Measurements from ENCODE around the gene SMC1A. TPM values are rescaled to one million over a fixed set of nuclear protein-coding genes. Genes with fewer than 3 reads are reported as not detected.

The SMC1A gene
- total RNA-seq, 4 donors from 2014 or later, result 28.9 to 33.9 (median 32.2) TPM

DNA sequence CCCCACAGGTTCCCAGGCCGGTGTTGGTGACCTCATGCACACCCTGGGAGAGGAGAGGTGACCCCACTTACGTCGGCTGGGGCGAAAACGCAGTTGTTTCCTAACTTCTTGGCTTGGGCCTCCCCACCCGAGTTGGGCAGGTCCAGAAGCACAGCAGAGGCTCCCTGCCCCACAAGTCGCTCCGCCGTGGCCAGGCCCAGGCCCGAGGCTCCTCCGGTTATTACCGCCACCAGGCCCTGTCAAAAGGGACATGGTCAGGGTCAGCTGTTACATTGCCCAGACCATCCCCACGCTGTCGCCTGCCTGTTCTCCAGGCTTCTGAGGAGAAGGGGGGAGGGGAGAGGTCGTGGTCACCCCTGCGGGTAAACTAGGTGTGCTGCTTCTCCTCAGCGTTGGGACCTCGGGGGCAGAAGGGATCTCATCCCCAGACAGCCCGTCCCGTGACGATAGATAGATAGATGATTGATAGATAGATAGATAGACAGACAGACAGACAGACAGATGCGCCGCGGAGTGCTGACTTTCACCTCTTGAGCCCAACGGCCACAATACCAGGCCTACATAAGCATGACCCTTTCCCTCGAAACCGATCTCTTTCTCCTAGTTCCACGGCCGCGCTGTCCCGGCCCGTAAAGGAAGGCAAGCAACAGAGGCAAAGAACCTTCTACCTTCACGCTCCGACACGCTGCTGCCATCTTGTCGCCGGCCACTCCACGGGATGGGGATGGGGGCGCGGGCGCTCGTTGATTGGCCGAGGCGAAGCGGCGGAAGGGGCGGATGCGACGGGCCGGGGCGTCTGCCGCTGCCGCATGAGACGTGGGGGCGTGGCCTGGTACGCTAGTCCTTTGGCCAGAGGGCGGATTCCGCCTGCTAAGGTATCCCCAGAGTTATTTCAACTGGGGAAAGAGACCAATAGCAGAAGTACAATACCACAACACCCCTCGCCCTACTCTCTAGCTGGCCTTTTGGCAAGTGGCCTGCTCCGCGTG, 11.5 kb upstream of the SMC1A start, which contains the start of gene HSD17B10:
TSS of gene HSD17B10 (minus strand) at position 720 of the 989 bp plus-strand sequence. CDS start at position 695, 25 bp downstream.
- 37% methylated on average over 39 of the region's 61 CpGs for WGBS
- no peaks in the 10 kb centered on the region for H3K9me3 ChIP-seq
- no peak for TF ChIP-seq POLR2A (IDR thresholded peaks at IDR 0.05)
- TF ChIP-seq EP300 (IDR thresholded peaks at IDR 0.05), result no peak
- TF ChIP-seq POLR2AphosphoS5 (IDR thresholded peaks at IDR 0.05), result no peak
- TF ChIP-seq, protein P1, sequence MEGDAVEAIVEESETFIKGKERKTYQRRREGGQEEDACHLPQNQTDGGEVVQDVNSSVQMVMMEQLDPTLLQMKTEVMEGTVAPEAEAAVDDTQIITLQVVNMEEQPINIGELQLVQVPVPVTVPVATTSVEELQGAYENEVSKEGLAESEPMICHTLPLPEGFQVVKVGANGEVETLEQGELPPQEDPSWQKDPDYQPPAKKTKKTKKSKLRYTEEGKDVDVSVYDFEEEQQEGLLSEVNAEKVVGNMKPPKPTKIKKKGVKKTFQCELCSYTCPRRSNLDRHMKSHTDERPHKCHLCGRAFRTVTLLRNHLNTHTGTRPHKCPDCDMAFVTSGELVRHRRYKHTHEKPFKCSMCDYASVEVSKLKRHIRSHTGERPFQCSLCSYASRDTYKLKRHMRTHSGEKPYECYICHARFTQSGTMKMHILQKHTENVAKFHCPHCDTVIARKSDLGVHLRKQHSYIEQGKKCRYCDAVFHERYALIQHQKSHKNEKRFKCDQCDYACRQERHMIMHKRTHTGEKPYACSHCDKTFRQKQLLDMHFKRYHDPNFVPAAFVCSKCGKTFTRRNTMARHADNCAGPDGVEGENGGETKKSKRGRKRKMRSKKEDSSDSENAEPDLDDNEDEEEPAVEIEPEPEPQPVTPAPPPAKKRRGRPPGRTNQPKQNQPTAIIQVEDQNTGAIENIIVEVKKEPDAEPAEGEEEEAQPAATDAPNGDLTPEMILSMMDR (IDR thresholded peaks at IDR 0.05), result no peak
- peak; percentile 93 to 94 for DNase-seq (ENCODE audit: low spot score in 2 of 2)
- H3K27ac ChIP-seq, result peak within 1 kb of the TSS; percentile 59
- H3K4me3 ChIP-seq, result peak within 1 kb of the TSS; percentile 60
- H3K36me3 ChIP-seq, result peaks cover 12% of the 10 kb centered on the region
- no peaks in the 10 kb centered on the region for H3K27me3 ChIP-seq
- peaks cover 9% of the 10 kb centered on the region for H3K4me1 ChIP-seq

DNA sequence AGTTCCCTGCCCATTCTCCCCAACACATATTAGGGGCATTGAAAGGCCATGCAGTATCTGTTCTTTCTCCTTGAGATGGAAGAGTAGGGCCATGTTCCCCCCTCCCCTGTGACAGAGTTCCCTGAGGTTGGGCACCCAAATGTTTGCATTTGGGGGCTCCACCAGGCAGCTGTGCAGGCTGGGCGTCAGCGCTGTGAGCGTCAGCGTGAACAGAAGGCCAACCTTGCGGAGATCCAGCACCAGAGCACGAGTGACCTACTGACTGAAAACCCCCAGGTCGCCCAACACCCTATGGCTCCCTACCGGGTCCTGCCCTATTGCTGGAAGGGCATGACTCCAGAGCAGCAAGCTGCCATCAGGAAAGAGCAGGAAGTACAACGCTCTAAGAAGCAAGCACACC, 7.8 kb upstream of the SMC1A start:
- Histone ChIP-seq H3K4me1 (peaks cover 9% of the 10 kb centered on the region), H3K9me3 (no peaks in the 10 kb centered on the region), H3K36me3 (peaks cover 12% of the 10 kb centered on the region), H3K27ac (no peak overlapping the region), H3K27me3 (no peaks in the 10 kb centered on the region), H3K4me3 (no peak overlapping the region)
- no peak for TF ChIP-seq POLR2AphosphoS5 (IDR thresholded peaks at IDR 0.05)
- no peak for TF ChIP-seq EP300 (IDR thresholded peaks at IDR 0.05)
- TF ChIP-seq, protein P1 (IDR thresholded peaks at IDR 0.05), result no peak
- TF ChIP-seq POLR2A (IDR thresholded peaks at IDR 0.05), result no peak
- WGBS, result 93% methylated on average over 9 of the region's 9 CpGs
- DNase-seq (ENCODE audit: low spot score in 2 of 2), result no peak

DNA sequence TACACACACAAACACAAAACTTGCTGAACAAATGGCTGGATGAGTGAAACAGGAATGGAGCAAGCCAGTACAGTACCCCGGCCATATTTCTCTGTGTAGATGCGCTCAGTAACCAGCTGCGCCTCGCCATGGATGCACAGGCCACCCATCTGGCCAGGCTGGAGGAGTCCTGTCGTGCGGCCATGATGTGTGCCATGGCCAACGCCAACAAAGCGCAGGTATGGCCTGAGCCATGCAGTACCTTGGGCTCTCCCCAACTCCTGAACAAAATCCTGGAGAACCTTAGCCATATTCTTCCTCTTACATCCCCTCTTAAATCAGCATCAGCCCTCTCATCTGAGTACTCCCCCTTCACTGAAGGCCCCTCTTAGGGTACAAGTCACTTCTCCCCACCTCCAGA, 7.3 kb upstream of the SMC1A start:
- 97% methylated on average over 8 of the region's 8 CpGs for WGBS
- Histone ChIP-seq H3K36me3 (peaks cover 12% of the 10 kb centered on the region), H3K4me3 (no peak overlapping the region), H3K27me3 (no peaks in the 10 kb centered on the region), H3K9me3 (no peaks in the 10 kb centered on the region), H3K27ac (no peak overlapping the region), H3K4me1 (peaks cover 9% of the 10 kb centered on the region)
- no peak for TF ChIP-seq POLR2AphosphoS5 (IDR thresholded peaks at IDR 0.05)
- DNase-seq (ENCODE audit: low spot score in 2 of 2), result no peak

DNA sequence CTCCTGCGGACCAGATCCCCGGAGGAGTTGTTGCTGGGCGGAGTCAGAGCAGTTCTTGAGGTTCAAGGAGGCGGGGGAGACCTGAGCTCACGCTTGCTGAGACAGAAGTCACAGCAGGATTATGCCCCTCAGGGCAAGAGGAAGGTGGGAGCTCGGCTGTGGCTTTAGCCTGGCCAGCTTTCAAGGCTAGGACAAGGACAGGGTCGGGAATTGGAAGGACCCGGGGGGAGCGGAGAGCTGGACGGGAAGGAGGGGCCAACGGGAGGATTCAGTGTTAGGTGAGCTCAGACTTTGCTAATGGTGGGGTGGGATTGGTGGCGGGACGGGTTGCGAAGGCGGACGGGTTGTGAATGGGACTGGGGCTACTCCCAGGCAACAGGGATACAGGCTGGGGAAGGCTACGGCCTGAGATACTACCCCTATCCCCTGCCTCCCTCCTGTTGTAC, 430 bp upstream of the SMC1A start, which contains the start of gene RIBC1:
TSS of gene RIBC1 (plus strand) at position 13 of the 446 bp plus-strand sequence. CDS start 3,404 bp downstream, outside the sequence.
- H3K27ac ChIP-seq, result peak within 1 kb of the TSS; percentile 89
- peak within 1 kb of the TSS; percentile 59 for H3K4me3 ChIP-seq
- 4% methylated on average over 16 of the region's 17 CpGs for WGBS
- H3K36me3 ChIP-seq, result no peaks in the 10 kb centered on the region
- H3K9me3 ChIP-seq, result no peaks in the 10 kb centered on the region
- H3K27me3 ChIP-seq, result no peaks in the 10 kb centered on the region
- no peak for TF ChIP-seq POLR2AphosphoS5 (IDR thresholded peaks at IDR 0.05)
- TF ChIP-seq, protein P1 (IDR thresholded peaks at IDR 0.05), result no peak
- TF ChIP-seq POLR2A (IDR thresholded peaks at IDR 0.05), result no peak
- no peak for TF ChIP-seq EP300 (IDR thresholded peaks at IDR 0.05)
- peaks cover 16% of the 10 kb centered on the region for H3K4me1 ChIP-seq
- DNase-seq (ENCODE audit: low spot score in 2 of 2), result no peak

DNA sequence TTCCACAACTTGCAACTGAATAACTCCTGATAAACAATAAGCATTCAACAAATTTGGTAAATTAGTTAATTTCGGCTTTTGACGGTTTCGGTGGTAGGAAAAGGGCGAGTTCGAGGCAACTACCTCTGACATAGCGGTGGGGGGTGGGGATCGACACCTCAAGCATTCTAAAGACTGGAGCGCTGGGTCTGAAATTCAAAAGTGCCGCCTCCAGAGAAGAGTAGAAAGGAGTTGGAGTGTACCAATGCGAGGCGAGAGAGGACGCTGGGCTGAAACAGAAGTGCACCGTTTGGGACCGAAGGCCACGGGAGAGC, 725 bp downstream of the SMC1A start:
- no peak for TF ChIP-seq POLR2AphosphoS5 (IDR thresholded peaks at IDR 0.05)
- TF ChIP-seq, protein P1 (IDR thresholded peaks at IDR 0.05), result no peak
- TF ChIP-seq EP300 (IDR thresholded peaks at IDR 0.05), result no peak
- no peak for TF ChIP-seq POLR2A (IDR thresholded peaks at IDR 0.05)
- WGBS, result 10% methylated on average over 15 of the region's 15 CpGs
- H3K9me3 ChIP-seq, result no peaks in the 10 kb centered on the region
- H3K4me1 ChIP-seq, result peaks cover 16% of the 10 kb centered on the region
- H3K36me3 ChIP-seq, result no peaks in the 10 kb centered on the region
- no peaks in the 10 kb centered on the region for H3K27me3 ChIP-seq
- DNase-seq (ENCODE audit: low spot score in 2 of 2), result no peak
- peak overlapping the region; percentile 89 for H3K27ac ChIP-seq
- H3K4me3 ChIP-seq, result peak overlapping the region; percentile 59
